Astrocyte (in vitro differentiated cells and primary cell): ENCODE measurements around the gene MAN2A1.

ENCODE experiments used
- EZH2 ChIP-seq: IDR thresholded peaks from 2 replicates; pipeline ENCODE4 v1.6.1; 2012; ENCODE audit warnings: mild to moderate bottlenecking, low read length, inconsistent platforms; ENCODE audit not compliant: insufficient read depth
- TF ChIP-seq, protein P1 (sequence below): IDR thresholded peaks from 2 replicates; pipeline ENCODE4 v1.5.1; 2011; ENCODE audit warnings: low read depth, mild to moderate bottlenecking, inconsistent platforms, low read length, moderate library complexity; ENCODE audit not compliant: insufficient read depth

DNA sequence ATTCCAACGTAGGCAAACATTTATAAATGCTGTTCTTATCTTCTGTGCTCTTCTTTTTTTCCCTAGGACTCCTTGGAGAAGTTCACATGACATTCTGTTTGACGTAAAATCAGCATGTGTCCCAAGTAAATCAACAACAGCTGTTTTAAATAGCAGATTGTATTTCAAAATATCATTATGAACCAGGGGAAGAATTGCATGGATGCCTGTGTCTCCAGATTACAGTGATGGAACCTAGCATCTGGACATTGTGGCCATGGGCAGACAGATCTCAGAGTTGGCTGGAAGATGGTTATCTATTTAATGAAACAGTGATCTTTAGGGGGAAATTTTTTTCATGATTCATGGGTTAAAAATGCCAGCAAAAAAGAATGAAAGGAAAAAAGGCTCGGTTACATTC is 222.0 kb downstream of the MAN2A1 start:
- TF ChIP-seq, protein P1, sequence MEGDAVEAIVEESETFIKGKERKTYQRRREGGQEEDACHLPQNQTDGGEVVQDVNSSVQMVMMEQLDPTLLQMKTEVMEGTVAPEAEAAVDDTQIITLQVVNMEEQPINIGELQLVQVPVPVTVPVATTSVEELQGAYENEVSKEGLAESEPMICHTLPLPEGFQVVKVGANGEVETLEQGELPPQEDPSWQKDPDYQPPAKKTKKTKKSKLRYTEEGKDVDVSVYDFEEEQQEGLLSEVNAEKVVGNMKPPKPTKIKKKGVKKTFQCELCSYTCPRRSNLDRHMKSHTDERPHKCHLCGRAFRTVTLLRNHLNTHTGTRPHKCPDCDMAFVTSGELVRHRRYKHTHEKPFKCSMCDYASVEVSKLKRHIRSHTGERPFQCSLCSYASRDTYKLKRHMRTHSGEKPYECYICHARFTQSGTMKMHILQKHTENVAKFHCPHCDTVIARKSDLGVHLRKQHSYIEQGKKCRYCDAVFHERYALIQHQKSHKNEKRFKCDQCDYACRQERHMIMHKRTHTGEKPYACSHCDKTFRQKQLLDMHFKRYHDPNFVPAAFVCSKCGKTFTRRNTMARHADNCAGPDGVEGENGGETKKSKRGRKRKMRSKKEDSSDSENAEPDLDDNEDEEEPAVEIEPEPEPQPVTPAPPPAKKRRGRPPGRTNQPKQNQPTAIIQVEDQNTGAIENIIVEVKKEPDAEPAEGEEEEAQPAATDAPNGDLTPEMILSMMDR = no peak
- TF ChIP-seq EZH2 = no peak
